Vagina (tissue), 2 donors: Measurements from ENCODE around the gene PAX9.

Experiments
- POLR2AphosphoS5 ChIP-seq, 2 donors: sonication (generic); formaldehyde crosslinking; IDR thresholded peaks; one replicate each; pipeline ENCODE4 v1.9.0; 2017; ENCODE audit warnings: antibody characterized with exemption in 2 of 2, mild to moderate bottlenecking in 2 of 2, low read depth in 1 of 2; ENCODE audit not compliant: insufficient read depth in 1 of 2
- TF ChIP-seq, protein P1 (sequence below), 3 experiments: fragments of 450-650 bp in 2 of 3; fragments of 200-600 bp in 1 of 3; sonication (generic) in 1 of 3; IDR thresholded peaks; one replicate each; pipeline ENCODE4 v1.5.1; 2017 to 2019; ENCODE audit warnings: antibody characterized with exemption in 3 of 3, mild to moderate bottlenecking in 2 of 3, moderate library complexity in 2 of 3

DNA sequence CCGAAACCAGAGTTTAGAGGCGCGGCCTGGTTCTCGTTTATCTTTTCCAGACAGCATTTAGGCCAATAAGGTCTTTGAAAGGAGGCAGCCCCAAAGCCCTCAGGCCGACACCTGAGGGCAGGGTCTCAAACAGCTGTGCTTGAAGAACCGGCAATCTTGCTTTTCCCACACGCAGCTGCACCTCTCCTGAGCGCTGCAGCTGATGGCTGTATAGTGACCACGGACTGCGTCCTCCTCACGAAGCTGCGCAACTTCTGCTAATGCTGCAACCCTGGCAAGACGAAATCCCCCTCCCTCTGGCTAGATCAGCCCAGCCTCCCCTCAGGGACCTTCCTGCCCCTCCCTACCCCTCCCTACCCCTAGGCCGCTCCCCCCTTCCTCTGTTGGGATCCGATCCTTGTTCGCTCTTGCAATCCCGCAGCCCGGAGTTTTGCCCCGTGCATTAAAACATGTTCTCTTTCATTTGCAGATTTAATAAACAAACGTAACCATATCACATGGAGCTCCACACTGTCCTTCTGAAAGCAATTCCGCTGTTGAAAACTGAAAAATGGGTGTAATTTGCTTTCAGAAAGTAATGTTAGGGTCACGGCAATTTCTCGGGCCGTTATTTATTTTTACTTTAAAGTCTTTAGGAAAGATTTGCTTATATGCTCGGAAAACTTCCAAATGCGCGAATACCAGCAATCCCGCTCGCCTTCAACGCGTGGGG is 4.8 kb upstream of the PAX9 start:
- TF ChIP-seq, protein P1, sequence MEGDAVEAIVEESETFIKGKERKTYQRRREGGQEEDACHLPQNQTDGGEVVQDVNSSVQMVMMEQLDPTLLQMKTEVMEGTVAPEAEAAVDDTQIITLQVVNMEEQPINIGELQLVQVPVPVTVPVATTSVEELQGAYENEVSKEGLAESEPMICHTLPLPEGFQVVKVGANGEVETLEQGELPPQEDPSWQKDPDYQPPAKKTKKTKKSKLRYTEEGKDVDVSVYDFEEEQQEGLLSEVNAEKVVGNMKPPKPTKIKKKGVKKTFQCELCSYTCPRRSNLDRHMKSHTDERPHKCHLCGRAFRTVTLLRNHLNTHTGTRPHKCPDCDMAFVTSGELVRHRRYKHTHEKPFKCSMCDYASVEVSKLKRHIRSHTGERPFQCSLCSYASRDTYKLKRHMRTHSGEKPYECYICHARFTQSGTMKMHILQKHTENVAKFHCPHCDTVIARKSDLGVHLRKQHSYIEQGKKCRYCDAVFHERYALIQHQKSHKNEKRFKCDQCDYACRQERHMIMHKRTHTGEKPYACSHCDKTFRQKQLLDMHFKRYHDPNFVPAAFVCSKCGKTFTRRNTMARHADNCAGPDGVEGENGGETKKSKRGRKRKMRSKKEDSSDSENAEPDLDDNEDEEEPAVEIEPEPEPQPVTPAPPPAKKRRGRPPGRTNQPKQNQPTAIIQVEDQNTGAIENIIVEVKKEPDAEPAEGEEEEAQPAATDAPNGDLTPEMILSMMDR (IDR thresholded peaks at IDR 0.05): no peak
- no peak for TF ChIP-seq POLR2AphosphoS5 (IDR thresholded peaks at IDR 0.05; ENCODE audit: insufficient read depth in 1 of 2, low read depth in 1 of 2)
